ENCODE data around the gene SND1. TPM values are rescaled to one million over a fixed set of nuclear protein-coding genes. Genes with fewer than 3 reads are reported as not detected.

The SND1 gene
- total and polyA plus RNA-seq, 2 donors from 2014 or later, result 83.0 to 154 TPM

DNA sequence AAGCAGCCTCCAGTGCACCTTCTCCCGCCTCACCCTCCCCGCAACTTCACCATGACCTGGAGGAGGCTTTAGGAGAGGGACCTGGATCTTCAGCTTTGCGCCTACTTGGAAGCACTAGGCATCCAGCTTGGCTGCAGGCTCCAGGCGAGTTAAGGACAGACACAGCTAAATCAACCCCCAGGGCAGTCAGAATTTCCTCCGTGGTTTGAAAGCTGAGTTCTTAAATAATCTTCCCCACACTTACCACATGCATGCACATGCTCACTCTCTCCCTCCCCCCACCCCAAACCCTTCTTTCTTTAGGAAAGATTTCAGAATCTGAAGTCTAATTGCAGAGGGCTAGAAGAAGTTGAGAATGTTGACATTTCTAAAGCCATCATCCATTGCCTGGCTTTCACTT lies 416.0 kb downstream of the SND1 start:
- no peaks in the 10 kb centered on the region for H3K27me3 ChIP-seq (ENCODE audit: control insufficient read depth, insufficient read depth, low read length)
- FAIRE-seq (no peak), DNase-seq (no peak)
- no peak overlapping the region for H3K9ac ChIP-seq (ENCODE audit: low read length in 3 of 3)
- TF ChIP-seq, protein P1, sequence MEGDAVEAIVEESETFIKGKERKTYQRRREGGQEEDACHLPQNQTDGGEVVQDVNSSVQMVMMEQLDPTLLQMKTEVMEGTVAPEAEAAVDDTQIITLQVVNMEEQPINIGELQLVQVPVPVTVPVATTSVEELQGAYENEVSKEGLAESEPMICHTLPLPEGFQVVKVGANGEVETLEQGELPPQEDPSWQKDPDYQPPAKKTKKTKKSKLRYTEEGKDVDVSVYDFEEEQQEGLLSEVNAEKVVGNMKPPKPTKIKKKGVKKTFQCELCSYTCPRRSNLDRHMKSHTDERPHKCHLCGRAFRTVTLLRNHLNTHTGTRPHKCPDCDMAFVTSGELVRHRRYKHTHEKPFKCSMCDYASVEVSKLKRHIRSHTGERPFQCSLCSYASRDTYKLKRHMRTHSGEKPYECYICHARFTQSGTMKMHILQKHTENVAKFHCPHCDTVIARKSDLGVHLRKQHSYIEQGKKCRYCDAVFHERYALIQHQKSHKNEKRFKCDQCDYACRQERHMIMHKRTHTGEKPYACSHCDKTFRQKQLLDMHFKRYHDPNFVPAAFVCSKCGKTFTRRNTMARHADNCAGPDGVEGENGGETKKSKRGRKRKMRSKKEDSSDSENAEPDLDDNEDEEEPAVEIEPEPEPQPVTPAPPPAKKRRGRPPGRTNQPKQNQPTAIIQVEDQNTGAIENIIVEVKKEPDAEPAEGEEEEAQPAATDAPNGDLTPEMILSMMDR (IDR thresholded peaks at IDR 0.05; ENCODE audit: borderline replicate concordance, extremely low read depth, insufficient read depth), result no peak
- H3K36me3 ChIP-seq (ENCODE audit: control insufficient read depth in 2 of 3, insufficient read depth in 3 of 3, low read length in 3 of 3), result no peaks in the 10 kb centered on the region
- H3K9me3 ChIP-seq (ENCODE audit: control insufficient read depth in 2 of 3, insufficient read depth in 1 of 3, low read length in 3 of 3), result no peaks in the 10 kb centered on the region
- no peaks in the 10 kb centered on the region for H3K4me1 ChIP-seq (ENCODE audit: control insufficient read depth in 2 of 3, insufficient read depth in 2 of 3, low read depth in 1 of 3, low read length in 3 of 3)
- intact Hi-C loops (cut with DNase I), result no loop called here
- no peak overlapping the region for H3K27ac ChIP-seq (ENCODE audit: low read depth in 2 of 2, low read length in 2 of 2)
- H3K4me3 ChIP-seq (ENCODE audit: low read length in 3 of 3), result no peak overlapping the region

DNA sequence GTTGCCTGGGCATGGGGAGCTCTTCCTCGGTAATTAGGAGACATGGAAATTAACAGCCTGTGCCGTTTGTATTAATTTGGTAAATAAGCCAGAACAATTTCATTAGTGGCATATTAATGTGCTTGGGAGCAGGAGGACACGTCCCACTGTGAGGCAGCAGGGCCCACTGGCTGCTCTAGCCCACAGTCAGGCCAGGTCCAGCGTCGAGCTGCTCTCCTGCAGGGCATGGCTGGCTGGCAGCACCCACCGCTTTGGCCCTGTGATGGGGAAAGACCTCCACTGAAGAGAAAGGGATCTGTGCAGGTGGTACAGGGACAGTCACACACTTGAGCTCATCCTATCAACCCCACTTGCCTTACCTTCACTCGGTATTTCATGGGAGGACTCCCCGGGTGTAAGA lies 416.8 kb downstream of the SND1 start:
- DNase-seq (no peak), FAIRE-seq (no peak)
- TF ChIP-seq, protein P1 (IDR thresholded peaks at IDR 0.05; ENCODE audit: borderline replicate concordance, extremely low read depth, insufficient read depth), result no peak
- H3K4me3 ChIP-seq (ENCODE audit: low read length in 3 of 3), result no peak overlapping the region
- no peaks in the 10 kb centered on the region for H3K27me3 ChIP-seq (ENCODE audit: control insufficient read depth, insufficient read depth, low read length)
- no peak overlapping the region for H3K9ac ChIP-seq (ENCODE audit: low read length in 3 of 3)
- H3K36me3 ChIP-seq (ENCODE audit: control insufficient read depth in 2 of 3, insufficient read depth in 3 of 3, low read length in 3 of 3), result no peaks in the 10 kb centered on the region
- intact Hi-C loops (cut with DNase I), result no loop called here
- no peak overlapping the region for H3K27ac ChIP-seq (ENCODE audit: low read depth in 2 of 2, low read length in 2 of 2)
- H3K9me3 ChIP-seq (ENCODE audit: control insufficient read depth in 2 of 3, insufficient read depth in 1 of 3, low read length in 3 of 3), result no peaks in the 10 kb centered on the region
- H3K4me1 ChIP-seq (ENCODE audit: control insufficient read depth in 2 of 3, insufficient read depth in 2 of 3, low read depth in 1 of 3, low read length in 3 of 3), result no peaks in the 10 kb centered on the region

DNA sequence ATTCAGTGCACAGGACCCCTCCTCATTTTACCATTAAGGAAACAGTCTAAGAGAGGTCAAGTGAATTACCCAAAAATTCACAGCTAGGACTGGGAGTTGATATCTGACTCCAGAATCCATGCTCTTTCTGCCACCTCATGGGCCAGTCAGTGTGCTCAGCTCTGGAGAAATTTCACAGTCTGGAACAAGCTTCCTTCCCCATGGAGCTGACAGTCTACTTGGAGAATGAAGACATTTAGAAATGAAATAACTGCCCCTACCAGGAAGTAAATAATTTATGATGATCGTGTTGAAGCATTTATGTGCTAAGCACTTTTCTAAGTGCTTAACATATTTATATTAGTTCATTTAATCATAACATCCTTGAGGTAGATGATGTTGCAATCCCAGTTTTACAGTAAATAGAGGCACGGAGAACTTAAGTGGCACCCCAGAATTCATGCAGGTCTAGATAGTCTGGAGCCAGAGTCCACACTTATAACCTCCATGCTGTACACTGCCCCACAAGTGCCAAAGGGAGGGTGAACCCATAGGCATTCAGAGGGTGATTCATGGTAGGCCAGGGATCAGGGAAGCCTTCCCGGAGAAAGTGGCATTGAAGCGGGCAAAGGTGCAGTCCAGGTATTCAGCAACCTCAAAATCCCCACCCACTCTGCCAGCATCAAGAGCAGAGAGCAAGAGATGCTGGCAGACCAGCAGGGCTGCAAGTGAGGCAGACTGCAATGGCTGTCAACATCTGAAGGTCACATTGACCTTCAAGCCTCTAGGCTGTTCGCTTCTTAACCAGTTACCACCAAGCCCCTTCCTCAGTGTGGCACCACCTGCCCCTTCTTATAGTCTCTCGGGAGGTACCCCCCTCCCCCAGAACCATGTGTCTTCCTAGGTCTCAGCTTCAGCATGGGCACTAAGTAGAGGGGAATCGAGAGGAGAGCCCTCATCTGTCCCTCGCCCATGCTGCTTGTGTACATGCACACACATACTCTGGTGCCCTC lies 417.7 kb downstream of the SND1 start:
- H3K27ac ChIP-seq (ENCODE audit: low read depth in 2 of 2, low read length in 2 of 2), result no peak overlapping the region
- TF ChIP-seq, protein P1 (IDR thresholded peaks at IDR 0.05; ENCODE audit: borderline replicate concordance, extremely low read depth, insufficient read depth), result no peak
- no peak overlapping the region for H3K4me3 ChIP-seq (ENCODE audit: low read length in 3 of 3)
- no peaks in the 10 kb centered on the region for H3K27me3 ChIP-seq (ENCODE audit: control insufficient read depth, insufficient read depth, low read length)
- no peaks in the 10 kb centered on the region for H3K36me3 ChIP-seq (ENCODE audit: control insufficient read depth in 2 of 3, insufficient read depth in 3 of 3, low read length in 3 of 3)
- H3K9me3 ChIP-seq (ENCODE audit: control insufficient read depth in 2 of 3, insufficient read depth in 1 of 3, low read length in 3 of 3), result no peaks in the 10 kb centered on the region
- H3K9ac ChIP-seq (ENCODE audit: low read length in 3 of 3), result no peak overlapping the region
- FAIRE-seq (no peak), DNase-seq (no peak)
- peaks cover 0 to 2% (median 0%) of the 10 kb centered on the region in 3 donors for H3K4me1 ChIP-seq (ENCODE audit: control insufficient read depth in 2 of 3, insufficient read depth in 2 of 3, low read depth in 1 of 3, low read length in 3 of 3)
- intact Hi-C loops (cut with DNase I), result no loop called here

Data from kidney (tissue), 14 donors.